GM18498 (cell line): ENCODE results near the gene ZNF628.

Experiments
- ATAC-seq: cut with Tn5 transposase; IDR thresholded peaks from one replicate; pipeline ENCODE4 v1.9.1; 2021; ENCODE audit warnings: mild to moderate bottlenecking, moderate library complexity; ENCODE audit not compliant: unreplicated experiment

Gene ZNF628

DNA sequence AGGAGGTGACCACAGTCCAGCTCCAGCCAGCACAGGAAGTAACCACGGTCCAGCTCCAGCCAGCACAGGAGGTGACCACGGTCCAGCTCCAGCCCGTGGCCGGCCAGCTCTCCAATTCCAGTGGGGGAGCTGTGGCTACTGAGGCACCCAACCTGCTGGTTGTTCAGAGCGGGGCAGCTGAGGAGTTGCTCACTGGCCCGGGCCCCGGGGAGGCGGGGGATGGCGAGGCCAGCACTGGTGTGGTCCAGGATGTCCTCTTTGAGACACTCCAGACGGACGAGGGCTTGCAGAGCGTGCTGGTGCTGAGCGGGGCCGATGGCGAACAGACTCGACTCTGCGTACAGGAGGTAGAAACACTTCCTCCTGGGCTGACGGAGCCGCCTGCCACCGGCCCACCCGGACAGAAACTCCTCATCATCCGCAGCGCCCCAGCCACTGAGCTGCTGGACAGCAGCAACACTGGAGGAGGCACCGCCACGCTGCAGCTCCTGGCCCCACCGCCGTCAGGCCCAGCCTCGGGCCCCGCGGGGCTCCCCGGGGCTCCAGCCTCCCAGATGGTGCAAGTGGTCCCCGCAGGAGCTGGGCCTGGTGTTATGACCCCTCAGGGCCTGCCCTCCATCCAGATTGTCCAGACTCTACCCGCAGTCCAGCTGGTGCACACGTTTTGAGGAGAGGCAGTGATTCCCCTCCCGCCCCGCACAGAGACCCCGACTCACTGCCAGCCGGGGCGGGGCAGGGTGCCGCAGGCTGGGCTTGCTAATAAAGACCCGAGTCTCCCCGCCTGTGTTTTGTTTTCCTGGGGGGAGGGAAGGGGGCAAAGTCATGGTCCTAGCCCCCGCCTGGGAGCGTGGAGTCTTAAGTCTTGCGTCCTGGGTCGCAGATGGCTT lies 7.5 kb downstream of the ZNF628 start:
- ATAC-seq, result no peak

DNA sequence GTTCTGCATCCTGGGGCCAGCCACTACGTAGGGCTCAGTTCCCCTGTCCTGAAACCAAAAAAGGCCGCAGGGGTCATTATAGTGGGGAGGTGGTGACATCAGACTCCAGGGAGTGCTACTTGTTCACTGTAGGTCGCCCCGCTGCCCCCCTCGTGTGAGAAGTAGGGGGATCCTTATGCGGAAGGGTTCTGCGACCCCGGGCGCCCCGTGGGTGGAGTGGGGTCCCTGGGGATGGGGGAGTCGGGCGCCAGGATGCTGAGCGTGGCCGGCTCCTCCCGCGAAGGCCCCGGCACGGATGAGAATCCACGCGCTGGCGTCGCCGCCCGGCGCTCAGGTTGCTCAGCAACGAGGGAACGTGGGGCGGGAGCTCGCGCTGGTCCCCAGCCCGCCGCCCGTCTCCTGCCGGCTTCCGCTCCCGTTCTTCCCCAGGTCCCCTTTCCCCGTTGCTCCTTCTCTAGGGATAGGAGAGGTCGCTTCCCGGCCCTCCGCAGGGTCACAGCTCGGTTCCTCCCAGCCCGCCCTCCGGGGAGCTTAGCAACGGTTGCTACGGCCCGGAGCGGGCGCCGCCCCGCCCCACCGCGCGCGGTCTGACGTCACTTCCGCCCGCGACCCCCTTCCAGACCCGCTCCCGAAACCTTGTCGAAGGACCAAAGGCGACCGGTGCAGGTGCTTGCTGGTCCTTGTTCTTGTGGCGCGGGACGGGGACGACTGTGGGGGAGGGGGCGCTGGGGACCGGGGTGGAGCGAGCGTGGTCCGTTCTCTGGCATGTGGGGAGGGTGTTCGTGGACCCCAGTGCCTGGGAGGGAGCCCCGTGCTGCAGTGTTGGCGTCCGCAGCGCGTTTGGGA lies 8.4 kb downstream of the ZNF628 start, which contains the start of gene NAT14:
NAT14 (plus strand) TSS at position 596 of the 846 bp plus-strand sequence. CDS start 521 bp downstream, outside the sequence.
- ATAC-seq, result peak; percentile 61

DNA sequence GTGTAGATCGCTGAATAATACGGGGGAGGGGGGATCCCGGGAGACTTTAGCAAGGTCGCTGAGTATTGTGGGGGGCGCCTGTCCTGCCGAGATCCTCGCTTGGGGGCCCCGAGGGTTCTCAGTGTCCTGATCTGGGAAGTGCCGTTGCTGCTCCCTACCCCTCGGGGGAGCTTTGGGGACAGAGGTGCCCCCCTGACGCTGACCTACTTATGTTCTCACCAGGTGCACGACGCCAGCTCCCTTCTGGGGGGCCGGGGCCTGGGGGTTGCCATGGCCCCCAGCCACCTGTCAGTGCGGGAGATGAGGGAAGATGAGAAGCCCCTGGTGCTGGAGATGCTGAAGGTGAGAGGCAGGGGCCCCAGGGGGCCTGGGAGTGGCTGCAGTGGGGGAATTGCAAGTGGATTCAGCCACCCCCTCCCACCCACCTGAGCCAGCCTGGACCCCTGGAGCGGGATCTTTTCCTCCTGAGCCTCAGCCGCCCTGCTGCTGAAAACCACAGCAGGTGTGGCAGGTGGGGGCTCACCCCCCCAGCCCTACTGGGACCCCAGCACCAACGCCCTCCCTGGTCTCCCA lies 9.1 kb downstream of the ZNF628 start:
- no peak for ATAC-seq

DNA sequence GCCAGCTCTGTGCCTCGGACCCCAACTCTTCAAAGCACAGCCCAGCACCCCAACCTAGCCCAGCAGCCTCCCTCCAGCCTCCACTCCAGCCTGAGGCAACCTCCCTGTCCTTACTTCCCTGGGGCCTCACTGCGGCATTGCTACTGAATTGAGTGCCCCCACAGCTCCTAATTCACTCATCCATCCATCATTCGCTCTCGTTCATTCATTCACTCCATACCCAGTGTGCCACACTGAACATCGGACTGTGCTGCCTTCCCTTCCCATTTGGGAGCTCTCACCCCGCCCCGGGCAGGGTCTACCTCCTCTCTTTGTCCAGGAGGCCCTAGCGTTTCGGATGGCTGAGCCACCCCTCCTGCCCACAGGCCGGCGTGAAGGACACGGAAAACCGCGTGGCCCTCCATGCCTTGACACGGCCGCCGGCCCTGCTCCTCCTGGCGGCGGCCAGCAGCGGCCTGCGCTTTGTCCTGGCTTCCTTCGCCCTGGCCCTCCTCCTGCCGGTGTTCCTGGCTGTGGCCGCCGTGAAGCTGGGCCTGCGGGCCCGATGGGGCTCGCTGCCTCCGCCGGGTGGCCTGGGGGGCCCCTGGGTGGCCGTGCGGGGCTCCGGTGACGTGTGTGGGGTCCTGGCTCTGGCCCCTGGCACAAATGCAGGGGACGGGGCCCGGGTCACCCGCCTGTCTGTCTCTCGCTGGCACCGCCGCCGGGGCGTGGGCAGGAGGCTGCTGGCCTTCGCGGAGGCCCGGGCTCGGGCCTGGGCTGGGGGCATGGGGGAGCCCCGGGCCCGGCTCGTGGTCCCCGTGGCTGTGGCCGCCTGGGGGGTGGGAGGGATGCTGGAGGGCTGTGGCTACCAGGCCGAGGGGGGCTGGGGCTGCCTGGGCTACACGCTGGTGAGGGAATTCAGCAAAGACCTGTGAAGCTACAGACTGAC lies 9.9 kb downstream of the ZNF628 start:
- no peak for ATAC-seq

DNA sequence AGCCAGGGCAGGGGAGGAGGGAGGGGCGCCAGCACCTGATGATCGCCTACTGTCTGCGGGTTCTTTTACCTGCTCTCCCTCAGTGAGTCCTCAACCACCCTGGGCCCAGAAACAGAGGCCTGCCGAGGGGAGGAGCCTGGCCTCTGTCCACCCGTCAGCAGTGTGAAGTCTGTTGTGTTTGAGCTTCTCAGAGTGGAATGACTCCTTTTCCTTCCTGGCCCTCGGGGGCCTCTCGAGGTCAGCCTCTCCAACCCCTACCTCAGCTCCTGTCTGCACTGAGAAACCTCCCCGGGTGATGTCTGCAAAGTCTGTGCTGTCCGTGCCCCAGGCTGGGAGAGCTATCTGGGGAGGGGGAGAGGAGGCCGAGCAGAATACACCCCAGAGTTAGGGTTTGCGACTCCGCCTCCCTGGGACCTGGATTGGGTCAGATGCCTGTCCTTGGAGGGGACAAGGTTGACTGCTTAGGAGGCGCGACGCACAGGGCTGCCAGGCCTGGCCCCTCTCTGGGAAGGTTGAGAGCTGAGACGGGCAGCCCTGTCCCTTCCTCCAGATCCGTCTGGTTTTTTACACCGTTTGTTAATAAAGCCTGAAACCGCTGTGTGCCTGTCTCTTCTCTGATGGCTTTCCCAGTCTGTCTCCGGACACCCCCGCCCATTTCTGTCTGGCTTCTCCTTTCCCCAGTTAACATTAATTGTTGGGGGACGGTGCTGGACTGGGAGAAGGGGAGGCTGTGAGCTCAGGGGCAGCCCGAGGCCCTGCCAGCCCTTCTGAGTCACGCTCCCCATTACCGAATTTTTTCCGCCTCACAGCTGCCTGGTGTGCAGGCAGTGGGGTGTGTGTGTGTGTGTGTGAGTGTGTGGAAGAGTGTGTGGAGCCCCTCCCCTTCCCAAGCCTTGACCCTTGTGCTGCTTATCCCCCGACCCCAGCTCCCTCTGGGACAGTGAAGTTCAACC lies 10.8 kb downstream of the ZNF628 start:
- no peak for ATAC-seq

DNA sequence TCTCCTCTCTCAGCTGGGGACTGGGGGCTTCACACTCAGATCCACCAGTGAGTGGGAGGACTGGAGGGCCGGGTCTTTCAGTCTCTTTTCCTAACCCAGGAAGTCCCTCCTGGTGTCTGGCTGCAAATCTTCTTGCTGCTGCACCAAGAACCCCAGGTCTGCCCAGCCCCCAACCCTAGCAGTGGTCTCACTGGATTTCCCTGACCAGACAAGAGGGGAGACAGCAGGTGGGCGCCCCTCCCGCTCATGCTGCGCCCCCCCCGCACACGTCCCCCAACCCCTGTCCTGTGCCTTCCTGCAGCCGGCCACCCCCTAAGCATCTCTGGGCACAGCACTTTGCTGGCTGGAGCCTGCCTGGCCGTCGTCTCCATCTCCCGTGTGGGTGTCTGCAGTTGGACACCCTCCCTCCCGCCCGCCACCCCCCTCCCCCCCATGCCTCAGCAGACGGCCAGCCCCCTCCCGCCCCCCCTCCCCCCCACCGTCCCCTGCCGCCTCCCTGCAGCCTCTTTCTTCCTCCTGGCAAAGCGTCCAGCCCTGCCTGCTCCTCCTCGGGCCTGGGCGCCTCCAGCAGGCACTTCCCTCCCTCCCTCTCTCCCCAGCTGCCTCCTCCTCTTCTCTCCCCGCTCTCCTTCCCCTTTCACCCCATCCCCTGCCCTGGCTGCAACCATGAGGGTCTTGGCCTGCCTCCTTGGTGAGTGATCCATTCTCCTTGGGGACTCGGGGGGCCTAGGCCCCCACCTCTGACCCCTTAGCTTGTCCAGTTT lies 11.7 kb downstream of the ZNF628 start, which contains the start of gene SSC5D:
SSC5D (plus strand) TSS at position 513 of the 764 bp plus-strand sequence; CDS start at position 667, 154 bp downstream.
- ATAC-seq, result no peak

DNA sequence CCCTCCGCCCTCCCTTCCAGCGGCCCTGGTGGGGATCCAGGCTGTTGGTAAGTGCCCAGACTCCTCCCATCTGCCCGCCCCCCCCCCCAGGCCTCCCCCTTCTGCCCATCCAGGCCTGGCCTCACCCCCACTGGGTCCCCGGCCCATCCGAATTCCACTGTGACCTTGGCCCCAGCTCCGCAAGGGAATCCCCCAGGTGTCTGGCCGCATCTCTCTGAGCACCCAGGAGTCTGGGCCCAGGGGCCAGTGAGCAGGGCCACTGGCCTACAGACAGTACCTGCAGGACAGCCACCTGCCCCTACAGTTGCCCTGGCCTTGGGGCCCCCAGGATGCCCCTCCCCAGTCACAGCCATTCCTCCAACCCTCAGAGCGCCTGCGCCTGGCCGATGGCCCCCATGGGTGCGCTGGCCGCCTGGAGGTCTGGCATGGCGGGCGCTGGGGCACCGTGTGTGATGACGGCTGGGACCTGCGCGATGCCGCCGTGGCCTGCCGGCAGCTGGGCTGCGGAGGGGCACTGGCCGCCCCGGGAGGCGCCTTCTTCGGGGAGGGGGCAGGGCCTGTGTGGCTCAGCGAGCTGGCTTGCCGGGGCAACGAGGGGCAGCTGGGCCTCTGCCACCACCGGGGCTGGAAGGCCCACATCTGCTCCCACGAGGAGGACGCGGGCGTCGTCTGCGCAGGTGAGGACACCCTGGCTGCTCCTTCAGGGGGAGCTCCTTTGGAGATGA lies 12.7 kb downstream of the ZNF628 start:
- ATAC-seq, result no peak

DNA sequence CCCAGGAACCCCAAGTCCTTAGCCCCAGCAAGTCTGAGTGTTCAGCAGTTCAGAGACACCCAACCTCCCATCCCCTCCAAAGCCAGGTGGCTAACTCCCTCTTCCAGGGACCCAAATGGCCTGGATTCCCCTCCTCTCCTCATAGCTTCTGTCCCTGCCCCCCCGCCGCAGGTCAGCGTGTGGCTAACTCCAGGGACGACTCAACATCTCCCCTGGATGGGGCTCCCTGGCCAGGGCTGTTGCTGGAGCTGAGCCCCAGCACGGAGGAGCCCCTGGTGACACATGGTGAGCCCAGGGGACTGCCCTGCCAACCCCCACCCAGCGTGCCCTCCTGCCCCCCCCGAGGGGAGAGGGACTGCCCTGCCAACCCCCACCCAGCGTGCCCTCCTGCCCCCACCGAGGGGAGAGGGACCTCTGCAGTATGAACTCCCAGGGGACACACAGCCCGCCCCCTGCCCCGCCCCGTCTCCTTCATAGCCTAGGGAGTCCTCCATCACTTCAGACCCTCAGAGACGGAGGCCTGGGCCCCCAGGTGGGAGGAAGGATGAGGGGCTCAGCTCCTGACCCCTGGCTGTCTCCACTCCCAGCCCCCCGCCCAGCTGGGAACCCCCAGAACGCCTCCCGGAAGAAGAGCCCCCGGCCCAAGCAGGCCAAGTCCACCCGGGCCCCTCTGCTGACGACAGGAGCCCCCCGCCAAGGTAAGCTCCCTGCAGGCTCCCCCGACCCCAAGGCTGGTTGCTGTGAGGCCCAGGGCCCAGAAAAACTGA lies 13.5 kb downstream of the ZNF628 start:
- ATAC-seq, result no peak

DNA sequence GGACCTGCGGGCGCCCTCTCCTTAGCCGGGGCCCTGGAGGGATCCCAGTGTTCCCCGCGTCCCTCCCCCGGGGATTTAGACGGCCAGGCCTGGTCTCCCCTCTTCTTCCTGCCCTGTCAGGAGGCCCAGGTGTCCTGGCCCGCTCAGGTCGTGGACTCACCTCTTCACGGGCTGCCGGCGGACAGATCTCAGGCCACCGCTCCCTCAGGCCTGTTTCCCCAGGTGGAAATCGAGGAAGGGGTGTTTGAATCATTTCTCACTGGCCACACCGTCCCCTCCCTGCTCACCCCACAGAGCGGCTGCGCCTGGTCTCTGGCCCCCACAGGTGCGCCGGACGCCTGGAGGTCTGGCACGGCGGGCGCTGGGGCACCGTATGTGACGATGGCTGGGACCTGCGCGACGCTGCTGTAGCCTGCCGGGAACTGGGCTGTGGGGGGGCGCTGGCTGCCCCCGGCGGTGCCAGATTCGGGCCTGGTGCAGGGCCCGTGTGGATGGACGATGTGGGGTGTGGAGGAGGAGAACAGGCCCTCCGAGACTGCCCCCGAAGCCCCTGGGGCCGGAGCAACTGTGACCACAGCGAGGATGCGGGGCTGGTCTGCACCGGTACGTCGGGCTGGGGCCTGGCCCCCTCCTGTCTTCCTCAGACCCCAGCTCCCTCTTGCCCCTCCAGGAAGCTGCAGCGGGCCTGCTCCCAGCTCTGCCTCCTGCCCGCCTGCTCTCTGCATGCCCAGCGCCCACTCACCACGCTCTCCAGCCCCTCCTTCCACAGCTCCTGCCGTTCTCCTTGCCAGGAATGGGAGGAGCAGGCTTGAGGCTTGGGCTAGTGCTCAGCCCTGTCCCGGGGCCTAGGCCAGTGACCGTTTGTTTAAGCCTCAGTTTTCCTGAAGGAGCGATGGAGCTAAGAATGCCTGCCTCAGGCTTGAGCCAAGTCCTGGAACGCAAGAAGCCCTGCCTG lies 14.3 kb downstream of the ZNF628 start:
- no peak for ATAC-seq

DNA sequence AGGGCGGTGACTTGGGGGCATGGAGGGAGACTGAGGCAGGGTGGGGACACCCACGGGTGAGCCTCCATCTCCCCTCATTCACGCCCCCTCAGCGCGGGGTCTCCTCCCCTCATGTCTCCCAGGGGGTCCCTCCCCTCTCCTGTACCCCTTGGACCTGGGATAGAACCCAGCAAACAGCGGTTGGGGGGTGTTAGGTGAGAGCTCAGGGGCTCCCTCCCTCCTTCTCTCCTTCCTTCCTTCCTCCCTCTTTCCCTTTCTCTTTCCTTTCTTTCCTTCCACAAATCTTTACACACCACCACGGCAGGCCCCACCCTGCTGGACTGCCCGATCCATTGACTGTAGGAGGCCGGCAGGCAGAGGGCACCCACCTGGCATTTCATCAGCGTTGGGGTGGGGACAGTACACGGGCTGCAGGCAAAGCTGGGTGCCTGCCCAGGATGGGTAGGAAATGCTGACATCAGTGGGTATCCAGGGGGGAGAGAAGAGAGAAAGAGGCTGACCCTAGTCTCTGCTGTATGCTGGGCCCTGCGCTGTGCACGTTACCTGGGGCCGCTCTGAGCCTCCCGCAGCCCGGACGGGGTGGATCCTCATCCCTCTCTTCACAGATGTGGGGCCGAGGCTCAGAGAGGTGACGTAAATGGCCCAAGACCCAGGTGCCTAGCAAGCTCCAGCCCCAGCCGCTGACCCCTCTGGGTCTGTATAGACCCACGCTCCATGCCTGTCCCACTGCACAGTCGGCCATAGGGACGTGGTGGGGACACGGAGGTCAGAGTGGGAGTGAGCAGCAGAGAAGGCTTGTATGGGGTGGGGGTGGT lies 15.3 kb downstream of the ZNF628 start:
- ATAC-seq, result no peak

DNA sequence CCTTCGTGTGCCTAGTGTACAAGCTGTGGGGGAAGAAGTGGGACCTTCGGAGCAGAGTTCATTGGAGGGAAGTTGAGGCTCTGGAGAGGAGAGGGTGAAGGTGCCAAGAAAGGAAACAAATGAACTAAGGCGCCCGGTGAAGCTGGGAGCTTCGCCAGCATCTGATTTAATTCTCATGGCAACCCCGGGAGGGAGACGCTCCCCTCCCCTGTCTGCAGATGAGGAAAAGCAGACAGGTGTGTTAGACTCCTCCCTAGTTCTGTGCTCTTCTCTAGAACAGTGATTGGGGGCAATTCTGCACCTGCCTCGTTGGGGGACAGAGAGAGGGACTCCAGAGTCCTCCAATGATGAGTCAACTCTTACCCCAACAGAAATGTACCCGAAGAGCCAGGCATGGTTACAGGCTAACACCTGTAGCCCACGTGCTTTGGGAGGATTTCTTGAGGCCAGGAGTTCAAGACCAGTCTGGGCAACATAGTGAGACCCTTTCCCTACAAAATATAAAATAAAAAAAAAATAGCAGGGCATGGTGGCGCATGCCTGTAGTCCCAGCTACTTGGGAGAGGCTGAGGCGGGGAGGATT lies 16.0 kb downstream of the ZNF628 start:
- no peak for ATAC-seq

DNA sequence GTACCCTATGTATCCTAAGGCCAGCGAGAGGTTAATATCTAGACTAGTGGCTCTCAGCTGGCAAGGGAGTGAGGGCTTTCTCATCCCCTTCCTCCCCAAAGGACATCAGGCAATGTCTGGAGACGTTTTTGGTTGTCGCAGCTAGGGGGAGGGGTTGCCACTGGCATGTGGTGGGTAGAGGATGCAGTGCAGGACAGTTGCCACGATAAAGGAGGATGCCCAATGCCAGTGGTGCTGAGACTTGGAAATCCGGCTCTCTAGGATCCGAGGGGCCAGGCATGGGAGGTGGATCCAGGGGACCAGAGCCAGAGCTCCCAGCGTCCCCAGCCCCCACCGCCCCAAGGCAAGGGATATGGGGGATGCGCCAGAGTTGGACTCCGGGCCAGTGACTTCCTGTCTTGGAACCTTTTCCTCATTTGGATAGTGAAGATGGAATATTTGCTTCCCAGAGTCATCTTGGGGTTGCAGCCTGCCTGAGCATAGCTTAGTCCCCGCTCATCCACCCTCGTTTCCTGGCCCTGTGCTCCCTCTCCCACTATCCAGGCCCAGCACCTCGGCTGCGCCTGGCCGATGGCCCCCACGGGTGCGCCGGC lies 16.7 kb downstream of the ZNF628 start:
- ATAC-seq, result no peak

DNA sequence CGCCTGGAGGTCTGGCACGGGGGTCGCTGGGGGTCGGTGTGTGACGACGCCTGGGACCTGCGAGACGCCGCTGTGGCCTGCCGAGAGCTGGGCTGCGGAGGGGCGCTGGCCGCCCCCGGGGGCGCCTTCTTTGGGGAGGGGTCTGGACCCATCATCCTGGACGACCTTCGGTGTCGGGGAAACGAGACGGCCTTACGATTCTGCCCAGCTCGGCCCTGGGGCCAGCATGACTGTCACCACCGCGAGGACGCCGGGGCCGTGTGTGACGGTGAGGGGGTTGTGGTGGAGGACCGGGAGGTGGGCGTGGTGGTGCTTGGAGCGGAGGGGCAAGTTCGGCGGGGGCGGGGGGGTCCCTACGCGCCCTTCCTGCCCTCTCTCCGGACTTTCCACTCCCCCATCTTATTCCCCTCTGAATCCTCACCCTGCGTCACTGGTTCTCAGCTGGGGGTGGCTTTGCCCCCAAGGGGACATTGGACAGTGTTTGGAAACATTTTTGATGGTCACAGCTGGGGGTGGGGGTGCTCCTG lies 17.3 kb downstream of the ZNF628 start:
- ATAC-seq, result no peak

DNA sequence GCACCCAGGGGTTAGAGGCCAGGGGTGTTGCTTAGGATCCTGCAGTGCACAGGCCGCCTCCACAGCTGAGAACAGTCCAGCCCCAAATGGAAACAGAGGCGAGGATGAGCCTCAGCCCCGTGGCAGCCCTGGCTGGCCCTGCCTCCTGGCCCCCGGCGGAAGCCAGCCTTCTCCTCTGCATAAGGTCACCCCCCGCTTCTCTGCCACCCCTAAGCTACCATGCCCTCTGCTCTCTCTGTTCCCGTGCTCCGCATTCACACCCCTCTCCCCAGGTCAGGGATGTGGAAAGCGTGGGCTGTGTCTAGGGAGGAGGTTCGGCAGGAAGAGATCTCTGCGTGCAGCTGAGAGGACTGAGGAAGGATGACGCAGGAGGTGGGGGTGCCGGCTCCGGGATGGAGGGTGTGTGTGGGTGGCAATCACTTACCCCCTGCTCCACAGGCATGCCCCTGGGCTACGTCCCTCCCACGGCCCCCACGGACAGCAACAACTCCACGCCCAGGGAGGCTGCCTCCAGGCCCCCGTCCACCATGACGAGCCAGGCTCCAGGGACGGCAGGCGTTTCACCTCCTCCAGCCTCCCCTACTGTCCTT lies 17.9 kb downstream of the ZNF628 start:
- no peak for ATAC-seq
